ENCODE measurements around the gene MLLT6. TPM values are rescaled to one million over a fixed set of nuclear protein-coding genes. Genes with fewer than 3 reads are reported as not detected.
A peak's percentile ranks its signal among the peaks of the same experiment; 100 is the strongest.

The MLLT6 gene
- total RNA-seq, 2 experiments from 2014 or later: 211 to 219 TPM

DNA sequence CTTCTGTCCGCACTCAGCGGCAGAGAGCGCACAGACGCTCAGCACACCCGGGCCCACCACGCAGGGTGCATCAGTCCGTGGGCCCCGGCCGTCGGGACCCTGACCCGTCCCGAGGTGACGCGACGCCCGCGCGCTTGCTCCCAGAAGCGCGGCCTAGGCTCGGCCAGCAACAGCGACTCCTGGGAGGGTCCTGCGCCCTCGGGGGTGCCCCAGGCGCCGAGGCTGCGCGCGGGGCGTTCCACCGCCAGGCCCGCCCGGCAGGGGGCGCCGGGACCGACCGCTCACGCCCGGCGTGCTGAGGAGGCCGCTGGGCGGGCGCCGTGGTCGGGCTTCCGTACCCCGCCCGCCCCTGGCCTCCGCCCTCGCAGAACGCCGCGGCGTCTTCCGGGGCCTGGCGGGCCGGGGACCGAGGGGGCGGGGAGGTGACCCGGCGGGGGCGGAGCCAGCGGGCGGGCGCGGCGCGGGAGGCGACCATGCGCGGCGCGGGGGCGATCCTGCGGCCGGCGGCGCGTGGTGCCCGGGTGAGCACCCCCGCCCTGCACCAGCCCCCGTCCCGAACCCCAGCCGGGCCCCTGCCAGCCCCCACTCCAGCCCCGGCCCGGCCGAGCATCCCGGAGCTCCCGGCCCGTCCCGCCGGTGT is 24.9 kb downstream of the MLLT6 start, which contains the start of gene CISD3:
TSS of gene CISD3 (plus strand) at position 456 of the 640 bp plus-strand sequence. CDS start at position 474, 18 bp downstream.
- Mint-ChIP-seq H3K9me3 (ENCODE audit: insufficient read depth) (no peaks in the 10 kb centered on the region), H3K27me3 (ENCODE audit: low read depth) (no peaks in the 10 kb centered on the region), H3K27ac (peak within 1 kb of the TSS; percentile 95), H3K4me3 (peak within 1 kb of the TSS; percentile 90), H3K36me3 (ENCODE audit: low read depth) (peaks cover 50% of the 10 kb centered on the region), H3K4me1 (ENCODE audit: low read depth) (peaks cover 74% of the 10 kb centered on the region)
- ChIA-PET CTCF (interaction anchor here (1.1 to 3.3 kb wide), 7 partner anchors 17 to 171 kb away, joined by 3 to 40 read pairs (median 7); partner anchors contain the start of genes EPOP and MLLT6), POLR2A (interaction anchor here (0.6 to 4.2 kb wide), 4 partner anchors 20 to 1824 kb away, joined by 3 to 92 read pairs (median 6); partner anchors contain the start of gene MLLT6)
- ATAC-seq: peak; percentile 87
- DNase-seq: peak; percentile 88

DNA sequence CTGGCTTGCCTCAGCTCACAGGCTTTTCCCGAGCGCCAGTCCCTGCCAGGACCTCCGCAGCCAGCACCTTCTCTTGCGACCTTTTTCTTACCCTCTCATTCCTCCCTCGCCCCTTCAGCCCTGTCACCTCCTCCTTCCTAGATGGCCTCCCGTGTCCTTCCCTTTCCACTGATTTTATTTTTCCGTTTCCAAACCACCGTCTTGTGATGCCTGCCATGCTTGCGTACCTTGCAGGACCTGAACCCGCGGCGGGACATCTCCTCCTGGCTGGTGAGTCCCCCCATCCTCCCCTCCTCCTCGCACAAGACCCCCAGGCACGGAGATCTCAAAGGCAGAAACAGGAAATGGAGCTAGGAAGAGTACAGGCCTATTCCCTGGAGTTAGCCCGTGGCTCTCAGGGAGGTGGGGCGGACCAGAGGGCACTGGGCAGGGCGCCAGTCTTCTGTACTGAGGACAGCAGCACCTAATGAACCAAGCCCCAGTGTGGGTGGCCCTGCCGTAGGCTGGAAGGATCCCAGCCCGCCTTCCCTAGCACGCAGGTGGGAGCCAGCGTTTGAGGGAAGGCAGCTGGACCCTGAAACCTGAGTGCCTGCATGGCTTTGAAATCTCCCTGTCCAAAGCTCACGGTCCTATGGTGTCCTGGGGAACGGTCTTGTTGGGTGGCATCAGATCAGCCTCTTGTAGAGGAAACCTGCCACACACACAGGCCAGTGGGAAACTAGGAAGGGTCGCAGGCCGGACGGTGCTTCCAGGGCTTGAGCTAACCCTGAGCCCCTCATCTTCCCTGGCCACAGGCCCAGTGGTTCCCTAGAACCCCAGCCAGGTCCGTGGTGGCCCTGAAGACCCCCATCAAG is 25.7 kb downstream of the MLLT6 start:
- CTCF ChIA-PET: interaction anchor here (0.7 to 3.3 kb wide), 10 partner anchors 11 to 172 kb away, joined by 3 to 40 read pairs (median 5); partner anchors contain the start of genes EPOP, MLLT6 and PSMB3
- Mint-ChIP-seq H3K9me3 (ENCODE audit: insufficient read depth) (no peaks in the 10 kb centered on the region), H3K4me3 (peak overlapping the region; percentile 90), H3K4me1 (ENCODE audit: low read depth) (peaks cover 78% of the 10 kb centered on the region), H3K36me3 (ENCODE audit: low read depth) (peaks cover 43% of the 10 kb centered on the region), H3K27me3 (ENCODE audit: low read depth) (no peaks in the 10 kb centered on the region), H3K27ac (peak overlapping the region; percentile 91)
- no peak for ATAC-seq
- POLR2A ChIA-PET: interaction anchor here (0.6 to 1.9 kb wide), 9 partner anchors 15 to 1824 kb away, joined by 3 to 9 read pairs (median 3); partner anchors contain the start of gene MLLT6
- peak; percentile 41 for DNase-seq

DNA sequence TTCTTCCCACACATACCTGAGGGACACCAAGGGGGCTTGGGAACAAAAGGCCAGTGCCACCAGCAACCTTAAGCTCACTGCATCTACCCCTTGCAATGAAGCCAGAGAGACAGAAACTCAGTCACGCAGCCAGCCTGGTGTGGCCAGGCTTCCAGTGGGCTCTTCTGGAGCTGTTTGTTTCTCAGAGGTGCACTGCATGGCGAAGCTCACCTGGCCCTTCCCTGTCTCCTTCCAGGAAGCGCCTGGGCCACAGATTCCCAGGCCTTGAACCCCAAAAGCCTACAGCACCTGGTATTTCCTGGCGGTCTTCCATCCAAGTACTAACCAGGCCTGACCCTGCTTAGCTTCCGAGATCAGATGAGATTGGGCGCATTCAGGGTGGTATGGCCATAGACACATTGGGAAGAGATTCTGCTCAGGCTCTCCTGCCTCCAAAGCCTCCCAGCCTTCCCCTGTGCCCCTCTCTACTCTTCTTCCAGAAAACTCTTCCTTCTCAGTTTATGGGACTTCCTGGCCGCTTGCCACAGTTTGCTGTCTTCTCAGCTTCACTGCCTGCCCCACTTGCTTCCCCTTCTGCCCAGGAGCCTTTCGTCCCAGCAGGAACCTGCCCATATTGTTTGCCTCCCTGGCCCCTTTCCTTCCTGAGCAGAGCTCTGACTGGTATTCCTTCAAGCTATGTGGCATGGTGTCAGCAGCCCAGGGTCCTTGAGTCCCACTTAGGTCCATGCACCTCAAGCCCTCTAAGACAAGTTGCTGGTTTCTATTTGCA is 26.6 kb downstream of the MLLT6 start:
- POLR2A ChIA-PET: interaction anchor here (0.9 to 1.9 kb wide), 6 partner anchors 14 to 174 kb away, joined by 3 to 9 read pairs (median 3); partner anchors contain the start of gene MLLT6

DNA sequence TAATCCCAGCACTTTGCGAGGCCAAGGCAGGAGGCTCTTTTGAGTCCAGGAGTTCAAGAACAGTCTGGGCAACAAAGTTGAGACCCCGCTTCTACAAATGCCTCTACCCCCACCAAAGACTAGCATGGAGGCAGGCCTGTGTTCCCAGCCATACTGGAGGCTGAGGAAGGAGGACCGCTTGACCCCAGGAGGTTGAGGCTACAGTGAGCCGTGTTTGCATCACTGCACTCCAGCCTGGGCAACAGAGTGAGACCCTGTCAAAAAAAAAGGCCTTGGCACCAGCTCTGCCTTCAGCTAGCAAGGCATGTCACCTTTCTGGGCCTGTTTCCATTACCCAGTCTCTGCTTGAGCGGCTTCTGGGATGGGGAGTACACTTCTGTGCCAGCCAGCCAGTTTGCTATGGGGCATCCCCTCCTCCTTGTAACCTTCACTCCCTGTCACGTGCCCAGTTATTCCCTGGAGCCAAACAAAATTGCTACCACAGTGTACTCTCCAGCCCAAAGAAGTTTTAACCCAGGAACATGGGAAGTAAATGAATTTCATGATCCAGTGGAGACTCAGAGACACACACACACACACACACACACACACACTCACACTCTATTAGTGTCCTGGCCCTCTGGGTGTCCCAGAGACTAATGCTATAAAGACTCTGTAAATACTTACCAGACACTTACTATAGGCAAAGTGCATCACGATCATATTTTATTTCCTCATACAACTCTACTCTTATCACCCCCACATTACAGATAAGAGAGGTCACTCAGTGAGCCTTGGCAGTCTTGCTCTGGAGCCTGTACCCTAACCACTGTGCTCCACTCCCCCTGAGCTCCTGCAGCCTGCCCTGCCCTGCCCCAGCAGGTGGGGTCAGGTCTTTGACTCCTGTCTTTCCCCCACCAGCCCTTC is 27.6 kb downstream of the MLLT6 start:
- CTCF ChIA-PET: interaction anchor here (1.1 to 3.3 kb wide), 3 partner anchors 19 to 70 kb away, joined by 4 to 40 read pairs (median 6); partner anchors contain the start of genes EPOP and PSMB3
- ATAC-seq (no peak), DNase-seq (no peak)
- Mint-ChIP-seq H3K27ac (peak overlapping the region; percentile 67), H3K36me3 (ENCODE audit: low read depth) (peaks cover 38% of the 10 kb centered on the region), H3K4me3 (peak overlapping the region; percentile 90), H3K27me3 (ENCODE audit: low read depth) (no peaks in the 10 kb centered on the region), H3K9me3 (ENCODE audit: insufficient read depth) (no peaks in the 10 kb centered on the region), H3K4me1 (ENCODE audit: low read depth) (peaks cover 62% of the 10 kb centered on the region)
- POLR2A ChIA-PET: interaction anchor here (1.4 to 1.9 kb wide), 3 partner anchors 28 to 174 kb away, joined by 3 to 9 read pairs (median 3); partner anchors contain the start of gene MLLT6

More for the DNA sequence above, 26.6 kb downstream of the MLLT6 start:
- CTCF ChIA-PET: interaction anchor here (0.9 to 3.3 kb wide), 9 partner anchors 12 to 236 kb away, joined by 3 to 40 read pairs (median 6); partner anchors contain the start of genes EPOP, MLLT6 and PSMB3
- H3K9me3 Mint-ChIP-seq (ENCODE audit: insufficient read depth): no peaks in the 10 kb centered on the region
- H3K27me3 Mint-ChIP-seq (ENCODE audit: low read depth): no peaks in the 10 kb centered on the region
- H3K4me3 Mint-ChIP-seq: peak overlapping the region; percentile 90
- no peak for DNase-seq
- ATAC-seq: no peak
- H3K27ac Mint-ChIP-seq: peak overlapping the region; percentile 91
- H3K4me1 Mint-ChIP-seq (ENCODE audit: low read depth): peaks cover 71% of the 10 kb centered on the region
- H3K36me3 Mint-ChIP-seq (ENCODE audit: low read depth): peaks cover 40% of the 10 kb centered on the region

DNA sequence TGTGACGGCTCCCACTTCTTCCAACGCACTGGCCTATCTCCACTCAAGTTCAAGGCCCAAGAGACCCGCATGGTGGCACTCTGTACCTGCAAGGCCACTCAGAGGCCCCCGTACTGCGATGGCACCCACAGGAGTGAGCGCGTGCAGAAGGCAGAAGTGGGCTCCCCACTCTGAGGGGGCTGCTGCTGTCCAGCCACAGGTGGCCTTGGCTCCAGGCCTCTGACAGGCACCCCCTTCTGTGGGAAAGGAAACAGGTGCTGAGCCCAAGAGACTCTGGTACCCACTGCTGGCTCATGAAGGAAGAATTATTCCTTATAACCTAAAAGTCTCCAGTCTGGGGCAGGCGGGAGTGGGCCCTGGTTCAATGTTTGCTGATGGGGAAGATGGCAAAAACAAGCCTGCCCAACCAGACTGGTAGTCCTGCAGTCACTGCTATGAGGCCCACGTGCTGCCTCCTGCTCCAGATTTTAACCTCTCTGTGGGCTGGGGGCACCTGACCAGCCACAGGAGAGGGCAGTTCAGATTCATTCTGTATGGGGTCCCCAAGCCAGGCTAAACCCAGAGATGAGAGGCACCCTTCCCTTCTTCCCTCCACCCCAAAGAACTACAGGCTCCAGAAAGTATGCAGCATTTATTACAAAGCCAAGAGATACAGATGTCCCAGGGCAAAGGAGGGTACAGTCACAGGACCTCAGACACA is 28.4 kb downstream of the MLLT6 start:
- Mint-ChIP-seq H3K27ac (peak overlapping the region; percentile 67), H3K36me3 (ENCODE audit: low read depth) (peaks cover 30% of the 10 kb centered on the region), H3K4me3 (no peak overlapping the region), H3K4me1 (ENCODE audit: low read depth) (peaks cover 54% of the 10 kb centered on the region), H3K27me3 (ENCODE audit: low read depth) (no peaks in the 10 kb centered on the region), H3K9me3 (ENCODE audit: insufficient read depth) (no peaks in the 10 kb centered on the region)
- no peak for DNase-seq
- ChIA-PET POLR2A (interaction anchor here (2.1 kb wide), 1 partner anchor 29 kb away, joined by 9 read pairs; the partner anchor contains the start of gene MLLT6), CTCF (interaction anchor here (1.9 to 5.7 kb wide), 5 partner anchors 14 to 175 kb away, joined by 9 to 141 read pairs (median 28); partner anchors contain the start of gene EPOP)
- no peak for ATAC-seq

DNA sequence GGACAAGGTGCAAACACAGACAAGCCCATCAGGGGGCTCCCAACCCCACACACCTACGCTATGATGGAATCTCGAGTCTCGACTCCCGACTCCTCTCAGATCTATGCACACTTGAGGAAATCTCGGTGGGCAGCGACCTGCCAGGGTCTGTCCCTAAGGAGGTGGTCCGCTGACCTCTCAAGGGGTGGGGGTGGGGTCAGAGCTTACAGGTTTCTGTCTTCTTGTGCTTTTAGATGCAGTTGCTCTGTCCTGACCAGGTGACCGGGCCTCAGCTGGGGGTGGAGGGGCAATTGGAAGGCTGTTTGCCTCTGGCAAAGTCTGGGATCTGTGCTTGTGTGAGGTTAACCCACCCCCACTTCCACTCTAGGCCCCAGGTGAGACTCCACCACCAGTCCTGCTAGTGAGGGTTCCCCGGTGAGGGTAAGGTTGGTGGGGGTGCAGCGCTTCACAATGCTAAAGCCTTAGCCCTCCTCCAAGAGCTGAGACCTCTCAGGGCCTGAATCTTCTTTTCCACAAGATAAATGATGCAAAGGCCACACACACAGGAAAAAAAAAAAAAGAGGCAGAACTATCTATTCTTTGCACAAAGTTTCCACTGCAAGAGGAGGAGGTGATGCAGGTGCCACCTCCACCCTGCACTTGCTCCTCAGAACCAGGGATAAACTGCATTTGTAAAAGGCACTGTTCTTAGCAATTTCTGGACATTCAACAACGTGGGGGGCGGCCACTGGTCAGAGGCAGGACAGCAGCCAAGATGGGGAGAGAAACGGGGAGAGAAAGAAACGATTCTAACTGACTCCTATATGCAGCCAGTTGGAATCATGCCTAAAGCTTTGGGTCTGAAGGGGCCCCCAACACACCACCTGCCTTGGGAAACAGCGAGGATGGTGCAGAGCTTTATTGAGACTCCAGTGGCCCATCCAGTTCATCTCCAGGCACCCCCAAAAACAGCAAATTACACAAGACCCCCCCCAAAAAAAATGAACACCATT is 29.2 kb downstream of the MLLT6 start:
- Mint-ChIP-seq H3K27ac (peak overlapping the region; percentile 72), H3K27me3 (ENCODE audit: low read depth) (no peaks in the 10 kb centered on the region), H3K9me3 (ENCODE audit: insufficient read depth) (no peaks in the 10 kb centered on the region), H3K4me1 (ENCODE audit: low read depth) (peaks cover 46% of the 10 kb centered on the region), H3K36me3 (ENCODE audit: low read depth) (peaks cover 25% of the 10 kb centered on the region), H3K4me3 (no peak overlapping the region)
- ChIA-PET POLR2A (interaction anchor here (0.6 to 2.1 kb wide), 4 partner anchors 17 to 57 kb away, joined by 3 to 9 read pairs (median 6); partner anchors contain the start of gene MLLT6), CTCF (interaction anchor here (0.8 to 5.7 kb wide), 25 partner anchors 9 to 176 kb away, joined by 3 to 141 read pairs (median 9); partner anchors contain the start of genes EPOP, MLLT6 and PSMB3)
- ATAC-seq (no peak), DNase-seq (peak; percentile 56)

DNA sequence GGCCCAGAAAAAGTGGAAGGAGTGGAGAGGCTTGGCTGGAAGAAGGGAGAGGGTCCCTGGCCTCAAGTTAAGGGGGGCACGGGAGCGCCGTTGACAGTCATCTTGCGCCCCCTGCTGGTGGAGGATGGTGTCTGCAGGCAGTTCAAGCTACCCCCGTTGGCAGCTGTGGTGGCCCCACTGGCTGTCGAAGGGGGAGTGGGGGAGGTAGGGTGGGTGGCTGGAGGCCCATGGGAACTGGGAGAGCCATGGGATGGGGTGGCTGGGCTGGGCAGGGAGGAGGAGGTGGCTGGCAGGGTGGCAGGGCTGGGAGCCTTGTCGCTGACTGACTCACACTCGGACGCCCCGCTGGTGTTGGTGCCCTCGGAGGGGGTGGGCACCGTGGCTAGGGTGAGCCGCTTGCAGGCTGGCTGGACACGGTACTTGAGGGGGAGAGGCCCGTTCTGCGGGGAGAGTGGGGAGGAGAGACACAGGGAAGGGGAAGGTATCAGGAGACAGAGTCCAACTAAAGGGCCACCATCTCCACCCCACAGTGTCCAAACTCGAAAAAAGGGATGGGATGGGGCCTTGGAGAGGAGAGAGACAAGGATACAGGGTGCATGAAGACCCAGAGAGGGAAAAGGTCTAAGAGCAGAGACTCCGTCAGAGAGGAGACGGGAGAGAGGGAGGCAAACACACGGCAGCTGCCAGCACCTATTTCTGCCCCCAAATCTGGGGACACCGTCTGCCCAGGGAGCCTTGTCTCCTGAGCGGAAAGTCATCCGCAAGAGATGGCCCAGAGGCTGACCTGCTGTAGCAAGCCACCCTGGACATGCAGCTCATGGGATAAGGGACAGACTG is 30.3 kb downstream of the MLLT6 start:
- no peaks in the 10 kb centered on the region for H3K9me3 Mint-ChIP-seq (ENCODE audit: insufficient read depth)
- no peak for ATAC-seq
- CTCF ChIA-PET: interaction anchor here (0.6 to 5.7 kb wide), 32 partner anchors 8 to 1454 kb away, joined by 3 to 141 read pairs (median 7); partner anchors contain the start of genes EPOP, MLLT6 and PSMB3
- peaks cover 22% of the 10 kb centered on the region for H3K36me3 Mint-ChIP-seq (ENCODE audit: low read depth)
- H3K27ac Mint-ChIP-seq: no peak overlapping the region
- peaks cover 41% of the 10 kb centered on the region for H3K4me1 Mint-ChIP-seq (ENCODE audit: low read depth)
- POLR2A ChIA-PET: interaction anchor here (0.7 to 2.1 kb wide), 5 partner anchors 15 to 65 kb away, joined by 3 to 9 read pairs (median 4); partner anchors contain the start of genes EPOP and MLLT6
- H3K4me3 Mint-ChIP-seq: no peak overlapping the region
- no peaks in the 10 kb centered on the region for H3K27me3 Mint-ChIP-seq (ENCODE audit: low read depth)
- peak; percentile 82 for DNase-seq

DNA sequence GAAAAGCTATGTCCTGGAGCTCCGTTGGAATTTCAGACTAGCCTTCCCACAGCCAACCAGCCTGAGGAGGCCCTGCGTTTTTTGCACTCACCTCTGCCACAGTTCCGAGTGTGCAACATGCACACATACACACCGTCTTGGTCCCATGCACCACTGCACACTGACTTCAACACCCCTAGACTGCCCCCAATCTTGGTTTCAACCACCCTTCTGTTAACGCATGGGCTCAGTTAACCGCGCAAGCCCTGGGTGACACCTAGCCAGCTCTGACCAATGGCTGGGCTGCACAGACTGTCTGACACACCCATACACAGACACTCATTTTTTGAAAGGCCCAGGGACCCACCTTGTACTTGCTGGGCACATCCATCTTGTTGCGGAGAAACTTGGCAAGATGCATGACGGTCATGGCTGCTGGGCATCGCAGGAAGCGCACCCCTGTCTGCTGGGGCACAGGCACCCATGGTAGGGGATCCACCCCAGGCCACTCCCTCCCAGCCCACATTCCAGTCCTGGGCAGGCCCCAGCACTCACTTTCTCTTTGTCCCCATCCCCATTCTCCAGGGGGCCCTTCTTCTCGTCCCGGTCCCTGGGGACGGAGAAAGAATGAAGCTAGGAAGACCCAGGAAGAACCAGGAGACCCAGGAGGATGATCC is 33.1 kb downstream of the MLLT6 start:
- Mint-ChIP-seq H3K4me3 (no peak overlapping the region), H3K27me3 (ENCODE audit: low read depth) (peaks cover 4% of the 10 kb centered on the region), H3K9me3 (ENCODE audit: insufficient read depth) (no peaks in the 10 kb centered on the region), H3K36me3 (ENCODE audit: low read depth) (peaks cover 5% of the 10 kb centered on the region), H3K27ac (no peak overlapping the region), H3K4me1 (ENCODE audit: low read depth) (peaks cover 23% of the 10 kb centered on the region)
- CTCF ChIA-PET: interaction anchor here (1.0 to 5.7 kb wide), 2 partner anchors 60 to 180 kb away, joined by 4 to 141 read pairs; partner anchors contain the start of gene EPOP
- DNase-seq: no peak
- ATAC-seq: no peak
- POLR2A ChIA-PET: interaction anchor here (0.8 kb wide), 1 partner anchor 14 kb away, joined by 4 read pairs; the partner anchor contains the start of gene PSMB3

Measured in activated CD8-positive, alpha-beta T cell treated with anti-CD3 and anti-CD28 coated beads, Interleukin-2, amount 10 ng/mL, durations not matched to agents 7 days and 5 days (primary cell).